GM23338 (cell line): ENCODE results near the gene CPEB2. TPM values are rescaled to one million over a fixed set of nuclear protein-coding genes. Genes with fewer than 3 reads are reported as not detected.

Experiments used
- ATAC-seq: fragments of 200-7000 bp; cut with Tn5 transposase; 3 replicates; pipeline ENCODE4 v1.9.1; 2020
- DNase-seq: peaks from one replicate; pipeline ENCODE4 v3.0.0-alpha.2; 2015; ENCODE audit warnings: low spot score
- H2AFZ ChIP-seq: fragments of 200-600 bp; sonication (generic); 2 replicates; pipeline ENCODE4 v1.8.0; 2016; ENCODE audit warnings: antibody characterized with exemption, mild to moderate bottlenecking, moderate library complexity
- H3F3A ChIP-seq: fragments of 200-600 bp; sonication (generic); replicated peaks from 2 replicates; pipeline ENCODE4 v1.8.0; 2017; ENCODE audit warnings: antibody characterized with exemption, mixed run types, low read depth
- H3K27ac ChIP-seq: fragments of 200-600 bp; sonication (generic); 2 replicates; pipeline ENCODE4 v1.6.1; 2016; ENCODE audit warnings: low read depth
- H3K27me3 ChIP-seq: fragments of 200-600 bp; sonication (generic); 2 replicates; pipeline ENCODE4 v1.8.0; 2016; ENCODE audit warnings: mild to moderate bottlenecking, mixed run types, moderate library complexity; ENCODE audit not compliant: insufficient read depth
- H3K36me3 ChIP-seq: fragments of 200-600 bp; sonication (generic); 2 replicates; pipeline ENCODE4 v1.8.0; 2016; ENCODE audit warnings: mild to moderate bottlenecking; ENCODE audit not compliant: insufficient read depth
- H3K4me1 ChIP-seq: fragments of 200-600 bp; sonication (generic); 2 replicates; pipeline ENCODE4 v1.8.0; 2016; ENCODE audit warnings: mild to moderate bottlenecking, moderate library complexity; ENCODE audit not compliant: insufficient read depth
- H3K4me2 ChIP-seq: fragments of 200-600 bp; sonication (generic); 2 replicates; pipeline ENCODE4 v1.7.1; 2017; ENCODE audit warnings: mixed run types
- H3K4me3 ChIP-seq: fragments of 200-600 bp; sonication (generic); 2 replicates; pipeline ENCODE4 v1.6.1; 2016; ENCODE audit warnings: mixed run types
- H3K79me2 ChIP-seq: fragments of 200-600 bp; sonication (generic); replicated peaks from 2 replicates; pipeline ENCODE4 v1.8.0; 2017; ENCODE audit warnings: mild to moderate bottlenecking; ENCODE audit not compliant: insufficient read depth
- H3K9me2 ChIP-seq: fragments of 200-600 bp; sonication (generic); 2 replicates; pipeline ENCODE4 v1.8.0; 2017; ENCODE audit not compliant: insufficient read depth
- H4K20me1 ChIP-seq: fragments of 200-600 bp; sonication (generic); replicated peaks from 2 replicates; pipeline ENCODE4 v1.8.0; 2017; ENCODE audit warnings: mild to moderate bottlenecking; ENCODE audit not compliant: insufficient read depth
- H3K27ac Mint-ChIP-seq: 2 replicates; pipeline ENCODE4 v1.8.0; 2020; ENCODE audit warnings: inconsistent platforms, mild to moderate bottlenecking, moderate library complexity, mixed read lengths
- H3K27me3 Mint-ChIP-seq: 3 replicates; pipeline ENCODE4 v1.8.0; 2022; ENCODE audit warnings: low read depth, mild to moderate bottlenecking, moderate library complexity, mixed read lengths, inconsistent platforms; ENCODE audit not compliant: insufficient read depth, poor library complexity
- H3K36me3 Mint-ChIP-seq: 3 replicates; pipeline ENCODE4 v1.8.0; 2021; ENCODE audit warnings: low read depth, mild to moderate bottlenecking, inconsistent platforms, moderate library complexity, mixed read lengths
- H3K4me1 Mint-ChIP-seq: 3 replicates; pipeline ENCODE4 v1.8.0; 2020; ENCODE audit warnings: mild to moderate bottlenecking, inconsistent platforms, mixed read lengths
- H3K4me3 Mint-ChIP-seq: 3 replicates; pipeline ENCODE4 v1.8.0; 2021; ENCODE audit warnings: moderate library complexity, mild to moderate bottlenecking, inconsistent platforms, mixed read lengths
- H3K9me3 Mint-ChIP-seq: 3 replicates; pipeline ENCODE4 v1.8.0; 2020; ENCODE audit warnings: moderate library complexity, mild to moderate bottlenecking, inconsistent platforms, mixed read lengths
- CREB1 ChIP-seq: fragments of 250-450 bp; sonication (Bioruptor Pico); IDR thresholded peaks from 2 replicates; pipeline ENCODE4 v1.5.0; 2020; ENCODE audit warnings: low read depth, mild to moderate bottlenecking, moderate library complexity
- ETS1 ChIP-seq: IDR thresholded peaks from 2 replicates; pipeline ENCODE4 v1.6.1; 2016; ENCODE audit warnings: antibody characterized with exemption
- JUNB ChIP-seq: IDR thresholded peaks from one replicate; pipeline ENCODE4 v1.6.1; 2016; ENCODE audit warnings: antibody characterized with exemption; ENCODE audit not compliant: unreplicated experiment
- STAT1 ChIP-seq: IDR thresholded peaks from one replicate; pipeline ENCODE4 v1.6.1; 2016; ENCODE audit warnings: antibody characterized with exemption; ENCODE audit not compliant: unreplicated experiment
- ZNF114 ChIP-seq: fragments of 250-450 bp; sonication (Bioruptor Pico); IDR thresholded peaks from 2 replicates; pipeline ENCODE4 v1.5.0; 2020; ENCODE audit warnings: mild to moderate bottlenecking, moderate library complexity
- ZNF331 ChIP-seq: fragments of 250-450 bp; sonication (Bioruptor Pico); IDR thresholded peaks from 2 replicates; pipeline ENCODE4 v1.5.0; 2020; ENCODE audit warnings: low read depth, mild to moderate bottlenecking, moderate library complexity
- polyA plus RNA-seq: library from polyadenylated mRNA; unstranded; fragments of >200 nt; fragmentation: Nextera tagmentation; extraction: Ambion mirVana; gene quantifications from 2 replicates; pipeline ENCODE4 v1.2.1, GENCODE V29; 2016
- total RNA-seq: library from RNA; depleted of rRNA; stranded (reverse); fragments of >200 nt; shearing (Covaris generic); gene quantifications from 2 replicates; pipeline ENCODE4 v1.2.3, GENCODE V29; 2014
- TF ChIP-seq, protein P1 (sequence below), 2 experiments: fragments of 200-600 bp in 1 of 2; sonication (generic) in 1 of 2; conservative IDR thresholded peaks; 2 replicates each; pipeline versions ENCODE4 v1.5.1 to v1.6.1; 2016 to 2017; ENCODE audit warnings: antibody characterized with exemption in 2 of 2, low read depth in 2 of 2, mild to moderate bottlenecking in 2 of 2, moderate library complexity in 1 of 2
- TF ChIP-seq, protein P2 (sequence below): IDR thresholded peaks from one replicate; pipeline ENCODE4 v1.6.1; 2018; ENCODE audit warnings: antibody characterized with exemption; ENCODE audit not compliant: unreplicated experiment
- TF ChIP-seq, protein P3 (sequence below): fragments of 250-450 bp; sonication (Bioruptor Pico); IDR thresholded peaks from 2 replicates; pipeline ENCODE4 v1.5.0; 2020; ENCODE audit warnings: mild to moderate bottlenecking, moderate library complexity

The CPEB2 gene
- total and polyA plus RNA-seq, 2 experiments from 2014 or later, result 0.66 to 2.4 TPM

DNA sequence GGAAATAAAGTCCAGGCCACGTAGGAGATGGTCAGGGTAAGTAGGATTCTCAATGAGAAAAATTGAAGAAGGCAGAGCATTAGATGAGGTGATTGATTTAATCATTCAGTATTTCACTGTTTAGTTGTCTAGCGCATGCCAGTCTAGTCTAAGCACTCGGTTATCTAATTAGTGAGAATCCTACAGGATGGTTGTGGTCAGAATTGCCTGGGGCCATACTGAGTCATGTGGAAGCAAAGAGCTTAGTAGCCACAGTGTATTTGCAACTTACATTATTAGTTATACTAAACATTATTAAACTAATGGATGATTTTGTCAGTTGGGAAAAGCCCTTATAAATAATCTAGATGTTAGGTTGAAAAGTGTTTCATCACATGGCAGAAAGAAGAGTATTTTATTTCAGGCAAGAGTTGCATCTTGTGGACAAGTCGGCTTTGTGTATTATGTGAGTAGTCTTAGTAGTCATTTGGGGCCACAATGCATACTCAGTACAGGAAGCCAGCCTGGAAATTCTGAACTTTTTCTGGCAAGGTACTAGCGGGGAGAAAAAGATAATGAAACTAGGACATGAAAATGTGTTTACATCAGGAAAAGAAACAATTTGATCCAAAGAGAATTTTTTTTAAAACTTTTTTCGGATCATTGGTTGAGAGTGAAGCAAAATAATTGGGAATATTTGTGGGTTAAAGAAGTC, 31.9 kb downstream of the CPEB2 start:
- H3K4me1 ChIP-seq, result no peaks in the 10 kb centered on the region
- Mint-ChIP-seq H3K36me3 (peaks cover 20% of the 10 kb centered on the region), H3K27ac (no peak overlapping the region), H3K4me1 (no peaks in the 10 kb centered on the region), H3K27me3 (no peaks in the 10 kb centered on the region), H3K9me3 (no peaks in the 10 kb centered on the region), H3K4me3 (no peak overlapping the region)
- no peaks in the 10 kb centered on the region for H3K27me3 ChIP-seq
- no peak overlapping the region for H3K4me3 ChIP-seq
- no peak overlapping the region for H3K27ac ChIP-seq
- H4K20me1 ChIP-seq, result no peaks in the 10 kb centered on the region
- H3K79me2 ChIP-seq, result no peaks in the 10 kb centered on the region
- H3K4me2 ChIP-seq, result no peak overlapping the region
- no peaks in the 10 kb centered on the region for H3K36me3 ChIP-seq
- ATAC-seq, result no peak
- no peaks in the 10 kb centered on the region for H3K9me2 ChIP-seq
- no peak overlapping the region for H2AFZ ChIP-seq
- TF ChIP-seq CREB1 (CRISPR knock-in tag) (no peak), ZNF114 (CRISPR knock-in tag) (no peak), JUNB (no peak), STAT1 (no peak), ETS1 (no peak), ZNF331 (CRISPR knock-in tag) (no peak)
- TF ChIP-seq, protein P1, sequence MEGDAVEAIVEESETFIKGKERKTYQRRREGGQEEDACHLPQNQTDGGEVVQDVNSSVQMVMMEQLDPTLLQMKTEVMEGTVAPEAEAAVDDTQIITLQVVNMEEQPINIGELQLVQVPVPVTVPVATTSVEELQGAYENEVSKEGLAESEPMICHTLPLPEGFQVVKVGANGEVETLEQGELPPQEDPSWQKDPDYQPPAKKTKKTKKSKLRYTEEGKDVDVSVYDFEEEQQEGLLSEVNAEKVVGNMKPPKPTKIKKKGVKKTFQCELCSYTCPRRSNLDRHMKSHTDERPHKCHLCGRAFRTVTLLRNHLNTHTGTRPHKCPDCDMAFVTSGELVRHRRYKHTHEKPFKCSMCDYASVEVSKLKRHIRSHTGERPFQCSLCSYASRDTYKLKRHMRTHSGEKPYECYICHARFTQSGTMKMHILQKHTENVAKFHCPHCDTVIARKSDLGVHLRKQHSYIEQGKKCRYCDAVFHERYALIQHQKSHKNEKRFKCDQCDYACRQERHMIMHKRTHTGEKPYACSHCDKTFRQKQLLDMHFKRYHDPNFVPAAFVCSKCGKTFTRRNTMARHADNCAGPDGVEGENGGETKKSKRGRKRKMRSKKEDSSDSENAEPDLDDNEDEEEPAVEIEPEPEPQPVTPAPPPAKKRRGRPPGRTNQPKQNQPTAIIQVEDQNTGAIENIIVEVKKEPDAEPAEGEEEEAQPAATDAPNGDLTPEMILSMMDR (conservative IDR thresholded peaks at IDR 0.05; ENCODE audit: low read depth in 2 of 2), result no peak
- TF ChIP-seq, protein P2, sequence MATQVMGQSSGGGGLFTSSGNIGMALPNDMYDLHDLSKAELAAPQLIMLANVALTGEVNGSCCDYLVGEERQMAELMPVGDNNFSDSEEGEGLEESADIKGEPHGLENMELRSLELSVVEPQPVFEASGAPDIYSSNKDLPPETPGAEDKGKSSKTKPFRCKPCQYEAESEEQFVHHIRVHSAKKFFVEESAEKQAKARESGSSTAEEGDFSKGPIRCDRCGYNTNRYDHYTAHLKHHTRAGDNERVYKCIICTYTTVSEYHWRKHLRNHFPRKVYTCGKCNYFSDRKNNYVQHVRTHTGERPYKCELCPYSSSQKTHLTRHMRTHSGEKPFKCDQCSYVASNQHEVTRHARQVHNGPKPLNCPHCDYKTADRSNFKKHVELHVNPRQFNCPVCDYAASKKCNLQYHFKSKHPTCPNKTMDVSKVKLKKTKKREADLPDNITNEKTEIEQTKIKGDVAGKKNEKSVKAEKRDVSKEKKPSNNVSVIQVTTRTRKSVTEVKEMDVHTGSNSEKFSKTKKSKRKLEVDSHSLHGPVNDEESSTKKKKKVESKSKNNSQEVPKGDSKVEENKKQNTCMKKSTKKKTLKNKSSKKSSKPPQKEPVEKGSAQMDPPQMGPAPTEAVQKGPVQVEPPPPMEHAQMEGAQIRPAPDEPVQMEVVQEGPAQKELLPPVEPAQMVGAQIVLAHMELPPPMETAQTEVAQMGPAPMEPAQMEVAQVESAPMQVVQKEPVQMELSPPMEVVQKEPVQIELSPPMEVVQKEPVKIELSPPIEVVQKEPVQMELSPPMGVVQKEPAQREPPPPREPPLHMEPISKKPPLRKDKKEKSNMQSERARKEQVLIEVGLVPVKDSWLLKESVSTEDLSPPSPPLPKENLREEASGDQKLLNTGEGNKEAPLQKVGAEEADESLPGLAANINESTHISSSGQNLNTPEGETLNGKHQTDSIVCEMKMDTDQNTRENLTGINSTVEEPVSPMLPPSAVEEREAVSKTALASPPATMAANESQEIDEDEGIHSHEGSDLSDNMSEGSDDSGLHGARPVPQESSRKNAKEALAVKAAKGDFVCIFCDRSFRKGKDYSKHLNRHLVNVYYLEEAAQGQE, result no peak
- TF ChIP-seq, protein P3, sequence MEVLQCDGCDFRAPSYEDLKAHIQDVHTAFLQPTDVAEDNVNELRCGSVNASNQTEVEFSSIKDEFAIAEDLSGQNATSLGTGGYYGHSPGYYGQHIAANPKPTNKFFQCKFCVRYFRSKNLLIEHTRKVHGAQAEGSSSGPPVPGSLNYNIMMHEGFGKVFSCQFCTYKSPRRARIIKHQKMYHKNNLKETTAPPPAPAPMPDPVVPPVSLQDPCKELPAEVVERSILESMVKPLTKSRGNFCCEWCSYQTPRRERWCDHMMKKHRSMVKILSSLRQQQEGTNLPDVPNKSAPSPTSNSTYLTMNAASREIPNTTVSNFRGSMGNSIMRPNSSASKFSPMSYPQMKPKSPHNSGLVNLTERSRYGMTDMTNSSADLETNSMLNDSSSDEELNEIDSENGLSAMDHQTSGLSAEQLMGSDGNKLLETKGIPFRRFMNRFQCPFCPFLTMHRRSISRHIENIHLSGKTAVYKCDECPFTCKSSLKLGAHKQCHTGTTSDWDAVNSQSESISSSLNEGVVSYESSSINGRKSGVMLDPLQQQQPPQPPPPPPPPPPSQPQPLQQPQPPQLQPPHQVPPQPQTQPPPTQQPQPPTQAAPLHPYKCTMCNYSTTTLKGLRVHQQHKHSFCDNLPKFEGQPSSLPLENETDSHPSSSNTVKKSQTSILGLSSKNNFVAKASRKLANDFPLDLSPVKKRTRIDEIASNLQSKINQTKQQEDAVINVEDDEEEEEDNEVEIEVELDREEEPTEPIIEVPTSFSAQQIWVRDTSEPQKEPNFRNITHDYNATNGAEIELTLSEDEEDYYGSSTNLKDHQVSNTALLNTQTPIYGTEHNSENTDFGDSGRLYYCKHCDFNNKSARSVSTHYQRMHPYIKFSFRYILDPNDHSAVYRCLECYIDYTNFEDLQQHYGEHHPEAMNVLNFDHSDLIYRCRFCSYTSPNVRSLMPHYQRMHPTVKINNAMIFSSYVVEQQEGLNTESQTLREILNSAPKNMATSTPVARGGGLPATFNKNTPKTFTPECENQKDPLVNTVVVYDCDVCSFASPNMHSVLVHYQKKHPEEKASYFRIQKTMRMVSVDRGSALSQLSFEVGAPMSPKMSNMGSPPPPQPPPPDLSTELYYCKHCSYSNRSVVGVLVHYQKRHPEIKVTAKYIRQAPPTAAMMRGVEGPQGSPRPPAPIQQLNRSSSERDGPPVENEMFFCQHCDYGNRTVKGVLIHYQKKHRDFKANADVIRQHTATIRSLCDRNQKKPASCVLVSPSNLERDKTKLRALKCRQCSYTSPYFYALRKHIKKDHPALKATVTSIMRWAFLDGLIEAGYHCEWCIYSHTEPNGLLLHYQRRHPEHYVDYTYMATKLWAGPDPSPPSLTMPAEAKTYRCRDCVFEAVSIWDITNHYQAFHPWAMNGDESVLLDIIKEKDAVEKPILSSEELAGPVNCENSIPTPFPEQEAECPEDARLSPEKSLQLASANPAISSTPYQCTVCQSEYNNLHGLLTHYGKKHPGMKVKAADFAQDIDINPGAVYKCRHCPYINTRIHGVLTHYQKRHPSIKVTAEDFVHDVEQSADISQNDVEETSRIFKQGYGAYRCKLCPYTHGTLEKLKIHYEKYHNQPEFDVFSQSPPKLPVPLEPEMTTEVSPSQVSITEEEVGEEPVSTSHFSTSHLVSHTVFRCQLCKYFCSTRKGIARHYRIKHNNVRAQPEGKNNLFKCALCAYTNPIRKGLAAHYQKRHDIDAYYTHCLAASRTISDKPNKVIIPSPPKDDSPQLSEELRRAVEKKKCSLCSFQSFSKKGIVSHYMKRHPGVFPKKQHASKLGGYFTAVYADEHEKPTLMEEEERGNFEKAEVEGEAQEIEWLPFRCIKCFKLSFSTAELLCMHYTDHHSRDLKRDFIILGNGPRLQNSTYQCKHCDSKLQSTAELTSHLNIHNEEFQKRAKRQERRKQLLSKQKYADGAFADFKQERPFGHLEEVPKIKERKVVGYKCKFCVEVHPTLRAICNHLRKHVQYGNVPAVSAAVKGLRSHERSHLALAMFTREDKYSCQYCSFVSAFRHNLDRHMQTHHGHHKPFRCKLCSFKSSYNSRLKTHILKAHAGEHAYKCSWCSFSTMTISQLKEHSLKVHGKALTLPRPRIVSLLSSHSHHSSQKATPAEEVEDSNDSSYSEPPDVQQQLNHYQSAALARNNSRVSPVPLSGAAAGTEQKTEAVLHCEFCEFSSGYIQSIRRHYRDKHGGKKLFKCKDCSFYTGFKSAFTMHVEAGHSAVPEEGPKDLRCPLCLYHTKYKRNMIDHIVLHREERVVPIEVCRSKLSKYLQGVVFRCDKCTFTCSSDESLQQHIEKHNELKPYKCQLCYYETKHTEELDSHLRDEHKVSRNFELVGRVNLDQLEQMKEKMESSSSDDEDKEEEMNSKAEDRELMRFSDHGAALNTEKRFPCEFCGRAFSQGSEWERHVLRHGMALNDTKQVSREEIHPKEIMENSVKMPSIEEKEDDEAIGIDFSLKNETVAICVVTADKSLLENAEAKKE (CRISPR knock-in tag), result no peak
- no peak for DNase-seq
- no peaks in the 10 kb centered on the region for H3F3A ChIP-seq
